GM18951 (cell line): Measurements from ENCODE around the gene MVK.
A peak's percentile ranks its signal among the peaks of the same experiment; 100 is the strongest.

Experiments used
- POLR2A ChIP-seq: IDR thresholded peaks from 4 replicates; pipeline ENCODE4 v1.6.1; 2011; ENCODE audit warnings: mild to moderate bottlenecking; ENCODE audit not compliant: insufficient read length, insufficient read depth; ENCODE audit errors: extremely low read depth
- in situ Hi-C: fragments of 300-500 bp; cut with MboI; formaldehyde crosslinking; loops from one replicate; pipeline ENCODE4 v1.12.0; 2022; ENCODE audit warnings: low sequenced_read_pairs, mixed read lengths, inconsistent platforms; ENCODE audit not compliant: unreplicated experiment

Gene MVK

DNA sequence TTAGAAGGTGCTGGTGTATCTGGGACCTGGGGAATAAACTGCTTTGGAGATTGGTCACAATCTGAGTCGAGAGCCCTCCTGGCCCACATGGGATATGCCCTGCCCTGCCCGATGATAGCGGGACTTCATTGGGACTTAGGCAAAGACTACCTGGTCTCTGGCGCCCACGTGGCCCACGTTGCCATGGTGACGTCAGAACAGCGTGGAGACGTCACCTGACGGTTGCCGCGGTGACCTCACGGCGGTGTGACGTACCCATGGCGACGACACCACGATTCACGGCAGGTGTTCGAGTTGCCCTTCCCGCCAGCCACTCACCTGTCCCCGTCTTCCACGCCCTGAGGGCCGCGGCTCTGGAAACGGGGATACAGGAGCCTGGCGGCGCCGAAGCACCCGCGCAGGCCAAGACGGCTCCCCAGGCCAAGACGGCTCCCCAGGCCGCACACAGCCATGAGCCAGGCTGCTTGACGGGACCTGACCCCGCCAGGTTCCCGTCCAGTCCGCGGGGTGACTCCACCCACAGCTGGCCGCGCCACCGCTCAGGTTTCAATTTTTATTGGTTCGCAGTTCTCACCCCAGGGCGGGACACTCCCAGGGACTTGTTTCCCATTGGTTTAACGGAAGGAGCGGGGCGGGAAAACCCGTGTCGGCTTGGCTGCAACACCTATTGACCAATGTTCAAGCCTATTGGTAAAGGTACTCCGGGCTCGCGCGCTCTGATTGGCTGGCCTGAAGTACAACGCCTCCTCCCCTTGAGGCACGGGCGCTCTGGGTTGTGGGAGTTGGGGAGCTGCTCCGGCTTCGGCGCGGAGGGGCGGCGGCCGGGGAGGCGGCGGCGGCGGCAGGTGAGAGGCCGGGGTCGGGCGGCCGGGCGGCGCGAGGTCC lies at the start of gene MVK, which contains the start of gene MMAB:
Gene MVK (plus strand): TSS at position 766 of the 885 bp plus-strand sequence. CDS start 1,029 bp downstream, outside the sequence.
Gene MMAB (minus strand): TSS at position 476 of the 885 bp plus-strand sequence. CDS start 24 bp downstream, at position 452.
- in situ Hi-C loops, result no loop called here
- TF ChIP-seq POLR2A, result peak; percentile 87

DNA sequence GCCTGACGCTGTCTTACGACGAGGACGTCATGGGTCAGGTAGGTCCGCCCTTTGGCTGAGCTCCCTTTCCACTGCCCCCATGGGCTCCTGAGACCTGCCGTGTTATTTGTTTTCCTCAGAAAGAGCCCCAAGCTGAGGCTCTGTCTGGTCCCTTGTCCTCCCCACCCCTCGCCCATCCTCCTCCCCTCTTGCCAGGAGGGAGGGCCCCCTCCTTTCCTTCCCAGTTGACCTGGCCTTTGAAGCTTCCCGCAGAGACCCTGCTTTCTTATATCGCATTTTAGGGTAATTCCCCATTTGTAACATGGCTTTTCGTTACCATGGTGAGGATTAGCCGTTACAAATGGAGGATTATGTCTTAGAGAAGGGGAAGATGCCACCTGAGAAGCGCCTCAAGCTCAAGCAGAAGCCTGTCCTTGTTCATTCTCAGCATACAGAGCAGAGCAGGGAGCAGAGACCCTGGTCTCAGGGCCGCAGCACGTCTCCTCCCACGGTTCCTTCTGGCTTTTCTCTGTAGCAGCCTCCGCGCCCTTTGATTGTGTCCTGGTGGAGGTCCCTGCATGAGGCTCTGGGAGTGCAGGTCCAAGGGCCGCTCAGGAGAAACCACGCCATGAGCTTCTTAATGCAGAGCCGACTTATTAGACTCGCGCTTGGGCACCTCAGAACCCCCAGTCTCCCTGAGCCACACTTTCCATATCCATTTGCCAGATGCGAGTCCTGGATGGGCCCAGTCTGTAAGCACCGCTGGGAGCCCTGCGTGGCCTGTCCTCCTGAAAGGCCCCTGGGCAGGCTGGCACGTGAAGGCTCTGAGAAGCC lies 48.9 kb upstream of the MVK start:
- in situ Hi-C loops, result no loop called here
- no peak for TF ChIP-seq POLR2A

DNA sequence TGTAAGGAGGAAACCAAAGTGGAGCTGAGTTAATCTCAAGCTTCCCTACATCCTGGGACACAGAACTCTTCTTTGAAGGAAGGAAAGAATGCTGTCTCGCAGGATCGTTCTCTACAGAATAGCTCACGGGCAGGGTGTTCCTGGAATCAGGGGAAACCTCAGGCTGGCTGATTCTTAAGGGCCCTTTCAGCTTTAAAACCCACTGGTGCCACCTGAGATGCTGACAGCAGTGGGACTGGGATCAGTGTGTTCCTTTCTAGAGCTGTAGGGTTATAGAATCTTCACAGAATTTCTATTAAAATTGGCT lies 48.4 kb upstream of the MVK start:
- no peak for TF ChIP-seq POLR2A

GRCh38 chr12:109527489-109528123 lies 46.0 kb upstream of the MVK start:
- in situ Hi-C loops, result no loop called here
- no peak for TF ChIP-seq POLR2A

More for the DNA sequence above, 48.4 kb upstream of the MVK start:
- in situ Hi-C loops, result no loop called here

GRCh38 chr12:109529691-109530640 lies 43.6 kb upstream of the MVK start:
- in situ Hi-C loops, result no loop called here
- no peak for TF ChIP-seq POLR2A

GRCh38 chr12:109531411-109531810 lies 42.2 kb upstream of the MVK start:
- no peak for TF ChIP-seq POLR2A
- in situ Hi-C loops, result no loop called here

DNA sequence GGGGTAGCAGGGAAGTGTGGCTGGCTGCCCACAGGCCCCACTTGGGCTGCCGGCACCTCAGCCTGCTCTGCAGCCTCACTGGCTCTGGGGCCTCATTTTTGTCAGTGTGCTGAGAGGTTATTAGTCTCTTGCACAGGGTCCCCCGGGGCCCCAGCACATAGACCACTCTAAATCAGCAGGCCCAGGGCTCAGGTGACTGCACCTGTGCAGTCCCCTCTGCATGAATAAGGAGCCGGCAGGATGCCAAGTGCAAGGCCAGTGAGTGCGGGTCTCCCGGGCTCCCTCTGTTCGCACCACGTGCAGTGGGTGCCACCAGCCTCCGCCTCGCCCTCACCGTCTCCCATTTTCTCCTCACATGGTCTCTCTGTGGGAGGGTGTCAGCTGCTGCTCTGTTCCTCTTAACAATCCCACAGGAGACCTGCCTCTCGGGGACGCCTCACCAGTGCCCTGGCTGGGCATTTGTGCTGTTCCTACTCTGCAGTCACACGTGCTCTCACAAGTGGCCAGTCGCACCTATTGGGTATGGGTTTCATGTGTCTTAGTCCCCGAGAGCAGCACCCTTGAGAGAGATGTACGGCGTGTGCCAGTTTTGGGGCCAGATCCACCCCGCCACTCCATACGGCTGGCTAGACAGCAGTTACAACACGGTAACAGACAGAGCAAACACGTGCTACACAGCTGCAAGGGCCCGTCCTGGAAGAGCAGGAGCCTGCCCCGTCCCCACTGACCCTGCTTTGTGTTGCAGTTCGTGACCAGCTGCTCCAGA lies 40.7 kb upstream of the MVK start:
- in situ Hi-C loops, result no loop called here
- TF ChIP-seq POLR2A, result no peak

- TF ChIP-seq POLR2A, result no peak
- in situ Hi-C loops, result no loop called here
These were observed 40.2 kb upstream of the MVK start for GRCh38 chr12:109533487-109533740.

DNA sequence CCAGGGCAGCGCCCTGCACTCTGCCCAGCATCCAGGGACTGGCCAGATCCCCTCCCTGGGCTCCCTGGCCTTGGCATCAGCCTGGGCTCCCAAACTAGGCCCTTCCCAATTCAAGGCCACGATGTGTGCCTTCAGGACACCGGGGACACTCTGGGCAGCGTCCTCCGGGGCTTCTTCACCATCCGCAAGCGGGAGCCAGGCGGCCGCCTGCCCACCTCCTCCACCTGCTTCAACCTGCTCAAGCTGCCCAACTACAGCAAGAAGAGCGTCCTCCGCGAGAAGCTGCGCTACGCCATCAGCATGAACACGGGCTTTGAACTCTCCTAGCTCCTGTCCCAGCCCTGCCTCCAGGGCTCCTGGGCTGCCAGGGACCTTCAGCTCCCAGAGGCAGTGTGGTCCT lies 39.1 kb upstream of the MVK start:
- in situ Hi-C loops, result no loop called here
- no peak for TF ChIP-seq POLR2A

- in situ Hi-C loops, result no loop called here
- TF ChIP-seq POLR2A, result no peak
These were observed 38.2 kb upstream of the MVK start for GRCh38 chr12:109535231-109535862.

DNA sequence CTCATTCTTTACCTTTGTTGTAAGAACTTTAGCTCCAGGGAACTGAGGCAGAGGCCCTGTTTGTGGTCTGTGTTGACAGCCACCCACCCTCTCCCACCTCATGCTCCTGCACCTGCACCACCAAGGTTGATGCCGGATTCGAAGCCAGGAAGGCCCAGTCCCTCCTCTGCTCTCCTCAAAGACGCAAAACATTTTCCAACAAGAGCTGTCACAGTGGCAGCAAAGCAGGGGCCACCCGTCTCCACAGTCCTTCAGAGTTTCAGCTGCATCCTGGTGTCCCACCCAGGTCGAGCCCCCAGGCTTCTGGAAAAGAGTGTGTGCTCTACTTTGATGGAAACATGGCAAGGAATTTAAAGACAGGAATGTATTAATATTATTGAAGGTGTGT lies 37.7 kb upstream of the MVK start:
- in situ Hi-C loops, result no loop called here
- no peak for TF ChIP-seq POLR2A
